HepG2 (cell line): Measurements from ENCODE around the gene C11orf24. TPM values are rescaled to one million over a fixed set of nuclear protein-coding genes. Genes with fewer than 3 reads are reported as not detected.
"Not testable (repeated sequence)": the region's sequence is repeated elsewhere in the genome, so short reads cannot be mapped to it uniquely, and the experiment has no call there.

ENCODE experiments used
- ATAC-seq: fragments of 200-7000 bp; cut with Tn5 transposase; 3 replicates; pipeline ENCODE4 v1.9.1; 2020; ENCODE audit warnings: mild to moderate bottlenecking, moderate library complexity
- BruUV-seq: library from RNA; stranded (reverse); fragments of 400-500 nt; replicated peaks from 2 replicates; lab custom pipeline; 2021; lab: Mats Ljungman, UMichigan
- CTCF ChIA-PET: fragments of 300-600 bp; formaldehyde crosslinking; extraction: SDS; loops from one replicate; lab custom pipeline; 2021; ENCODE audit warnings: low total read pairs, inconsistent platforms, low intra/inter-chr PET ratio; lab: Yijun Ruan, JAX
- POLR2A ChIA-PET: fragments of 350-600 bp; sonication (Branson Sonifier 250); formaldehyde crosslinking; loops from one replicate; lab custom pipeline; 2020; ENCODE audit warnings: antibody characterized with exemption, inconsistent platforms; lab: Yijun Ruan, JAX
- DNase-seq: peaks from one replicate; pipeline ENCODE4 v3.0.0-alpha.2; 2015; ENCODE audit warnings: low spot score
- FAIRE-seq: peaks from 3 replicates; lab custom pipeline; 2011; peaks lifted over from hg19 to GRCh38; lab: Jason Lieb, UNC
- H2AFZ ChIP-seq: one replicate; pipeline ENCODE4 v1.6.1; 2011; ENCODE audit warnings: low read length, inconsistent platforms
- H3K27ac ChIP-seq: fragments of 300-600 bp; 3 replicates; pipeline ENCODE4 v1.8.0; 2011; ENCODE audit warnings: mixed run types, mild to moderate bottlenecking, mixed read lengths, low read length, inconsistent platforms; ENCODE audit not compliant: insufficient read depth; ENCODE audit errors: extremely low read length
- H3K27me3 ChIP-seq, 2 experiments: fragments of 200-600 bp in 1 of 2; 2 replicates in 1 of 2; 3 replicates in 1 of 2; pipeline versions ENCODE4 v1.6.0 to v1.8.0; 2011; ENCODE audit warnings: low read length in 2 of 2, mild to moderate bottlenecking in 2 of 2, moderate library complexity in 2 of 2, inconsistent platforms in 1 of 2; ENCODE audit not compliant: insufficient read depth in 2 of 2, control insufficient read depth in 1 of 2
- H3K36me3 ChIP-seq, 2 experiments: fragments of 200-600 bp in 1 of 2; replicated peaks in 1 of 2; 2 replicates in 1 of 2; 3 replicates in 1 of 2; pipeline versions ENCODE4 v1.5.1 to v1.8.0; 2011; ENCODE audit warnings: low read length in 2 of 2, inconsistent platforms in 1 of 2; ENCODE audit not compliant: insufficient read depth in 2 of 2, control insufficient read depth in 1 of 2
- H3K4me1 ChIP-seq: 2 replicates; pipeline ENCODE4 v1.5.1; 2012; ENCODE audit warnings: low read length, inconsistent platforms; ENCODE audit not compliant: insufficient read depth
- H3K4me2 ChIP-seq: 2 replicates; pipeline ENCODE4 v1.6.0; 2011; ENCODE audit warnings: low read depth, low read length, inconsistent platforms
- H3K4me3 ChIP-seq, 3 experiments: fragments of 200-600 bp in 1 of 3; sonication (generic), shearing (Covaris generic) in 1 of 3; replicated peaks in 1 of 3; 2 replicates each; pipeline ENCODE4 v1.5.1; 2011 to 2016; ENCODE audit warnings: low read length in 3 of 3, inconsistent platforms in 2 of 3, low read depth in 2 of 3, mild to moderate bottlenecking in 2 of 3, control low read depth in 1 of 3, mixed read lengths in 1 of 3; ENCODE audit not compliant: insufficient read depth in 1 of 3
- H3K79me2 ChIP-seq: one replicate; pipeline ENCODE4 v1.6.1; 2011; ENCODE audit warnings: low read length, inconsistent platforms; ENCODE audit not compliant: insufficient read depth
- H3K9ac ChIP-seq: 2 replicates; pipeline ENCODE4 v1.6.0; 2011; ENCODE audit warnings: mild to moderate bottlenecking, low read depth, low read length, inconsistent platforms; ENCODE audit not compliant: insufficient read depth
- H3K9me3 ChIP-seq: 2 replicates; pipeline ENCODE4 v1.5.1; 2012; ENCODE audit warnings: mild to moderate bottlenecking, low read length
- H4K20me1 ChIP-seq: 2 replicates; pipeline ENCODE4 v1.6.0; 2011; ENCODE audit warnings: inconsistent platforms, mild to moderate bottlenecking, low read length, moderate library complexity; ENCODE audit not compliant: insufficient read depth
- ADNP ChIP-seq: sonication (generic); formaldehyde crosslinking; IDR thresholded peaks from 2 replicates; pipeline ENCODE4 v1.4.0; 2020; ENCODE audit warnings: missing genetic modification reagents
- CBX2 ChIP-seq, 2 experiments: fragments of 200-600 bp in 1 of 2; sonication (generic); formaldehyde crosslinking in 1 of 2; IDR thresholded peaks; 2 replicates each; pipeline versions ENCODE4 v1.7.0 to v1.8.1; 2018 to 2022; ENCODE audit warnings: low read depth in 2 of 2, low read length in 1 of 2, mild to moderate bottlenecking in 1 of 2, missing genetic modification reagents in 1 of 2
- CHD2 ChIP-seq: IDR thresholded peaks from 2 replicates; pipeline ENCODE4 v1.6.1; 2011; ENCODE audit warnings: low read depth, low read length, improper control_type of control experiment
- HMGXB3 ChIP-seq: sonication (generic); formaldehyde crosslinking; IDR thresholded peaks from 2 replicates; pipeline ENCODE4 v1.4.0; 2020; ENCODE audit warnings: missing genetic modification reagents, borderline replicate concordance
- KDM2A ChIP-seq: sonication (generic); formaldehyde crosslinking; IDR thresholded peaks from 2 replicates; pipeline ENCODE4 v1.4.0; 2020; ENCODE audit warnings: low read depth, missing genetic modification reagents, borderline replicate concordance
- MTF2 ChIP-seq: sonication (generic); formaldehyde crosslinking; IDR thresholded peaks from 2 replicates; pipeline ENCODE4 v1.5.0; 2020; ENCODE audit warnings: missing genetic modification reagents, borderline replicate concordance
- NBN ChIP-seq: fragments of 450-650 bp; conservative IDR thresholded peaks from 2 replicates; pipeline ENCODE4 v1.6.1; 2017
- PHF20 ChIP-seq: sonication (generic); formaldehyde crosslinking; IDR thresholded peaks from 2 replicates; pipeline ENCODE4 v1.5.0; 2020; ENCODE audit warnings: mild to moderate bottlenecking, missing genetic modification reagents
- XBP1 ChIP-seq: sonication (generic); formaldehyde crosslinking; IDR thresholded peaks from 2 replicates; pipeline ENCODE4 v1.5.0; 2020; ENCODE audit warnings: missing genetic modification reagents
- ZBTB7B ChIP-seq: sonication (generic); formaldehyde crosslinking; IDR thresholded peaks from 2 replicates; pipeline ENCODE4 v1.4.0; 2020; ENCODE audit warnings: missing genetic modification reagents
- ZEB1 ChIP-seq: IDR thresholded peaks from 2 replicates; pipeline ENCODE4 v1.6.1; 2012; ENCODE audit warnings: mild to moderate bottlenecking, low read depth, inconsistent platforms; ENCODE audit not compliant: insufficient replicate concordance
- ZNF225 ChIP-seq: sonication (generic); formaldehyde crosslinking; IDR thresholded peaks from 2 replicates; pipeline ENCODE4 v1.4.0; 2020; ENCODE audit warnings: mild to moderate bottlenecking, missing genetic modification reagents
- ZSCAN22 ChIP-seq: sonication (generic); formaldehyde crosslinking; IDR thresholded peaks from 2 replicates; pipeline ENCODE4 v1.4.0; 2020; ENCODE audit warnings: mild to moderate bottlenecking, missing genetic modification reagents
- WGBS: methylation state at CpG from one replicate; pipeline ENCODE4 v1.1.6; 2017; ENCODE audit warnings: low lambda C conversion rate; 5-methylcytosine and 5-hydroxymethylcytosine counted together
- in situ Hi-C: cut with HindIII; loops from 2 replicates; pipeline ENCODE4 v1.10.0; 2017; ENCODE audit warnings: low pct_unique_long_range_greater_than_20kb; ENCODE audit not compliant: extremely low pct_ligation_motif_present
- intact Hi-C: fragments of 100-400 bp; cut with micrococcal nuclease; formaldehyde crosslinking; loops from one replicate; pipeline ENCODE4 v1.10.0; 2022; ENCODE audit not compliant: unreplicated experiment
- polyA plus RNA-seq, 8 experiments: library from polyadenylated mRNA; depleted of rRNA in 3 of 8; stranded (reverse) in 7 of 8; unstranded in 1 of 8; fragments of >200 nt; fragmentation: Illumina TruSeq in 4 of 8; extraction: Trizol in 4 of 8; gene quantifications; 2 replicates each; pipeline versions ENCODE4 v1.2.1 to v1.2.3, GENCODE V29; 2011 to 2016; ENCODE audit warnings: low read depth in 4 of 8, missing spikeins in 1 of 8, mixed read lengths in 1 of 8; ENCODE audit not compliant: insufficient read depth in 1 of 8
- total RNA-seq, 5 experiments: library from RNA; depleted of rRNA; stranded (reverse); fragments of >200 nt; fragmentation: Illumina TruSeq; extraction: Trizol; gene quantifications; 2 replicates each; pipeline ENCODE4 v1.2.3, GENCODE V29; 2016; ENCODE audit warnings: low read depth in 1 of 5

C11orf24 gene
- total and polyA plus RNA-seq, 2 of the 13 experiments (the other 11 are each of a cell fraction or from before 2014, with no cell fraction given): 52.9 to 55.5 TPM

- BruUV-seq: no TSS peak
- TF ChIP-seq KDM2A (CRISPR knock-in tag) (no peak), ZSCAN22 (CRISPR knock-in tag) (no peak), CBX2 (IDR thresholded peaks at IDR 0.05; ENCODE audit: low read depth, low read length) (no peak), CBX2 (CRISPR knock-in tag; IDR thresholded peaks at IDR 0.05; ENCODE audit: low read depth) (no peak), HMGXB3 (CRISPR knock-in tag) (no peak), NBN (no peak), ZEB1 (no peak), ADNP (no peak), ZNF225 (no peak), CHD2 (no peak), MTF2 (CRISPR knock-in tag) (no peak), PHF20 (CRISPR knock-in tag) (no peak), ZBTB7B (CRISPR knock-in tag) (no peak), XBP1 (CRISPR knock-in tag) (no peak)
- Histone ChIP-seq H3K9ac (no peak overlapping the region), H3K4me3 (no peak overlapping the region), H3K36me3 (no peaks in the 10 kb centered on the region), H3K27ac (no peak overlapping the region), H3K79me2 (no peaks in the 10 kb centered on the region), H2AFZ (no peak overlapping the region), H3K4me2 (no peak overlapping the region), H3K4me1 (peaks cover 17% of the 10 kb centered on the region), H3K9me3 (no peaks in the 10 kb centered on the region), H4K20me1 (no peaks in the 10 kb centered on the region), H3K27me3 (peaks cover 0 to 3% of the 10 kb centered on the region in 2 experiments; a peak in 2 of 5 replicates)
- in situ Hi-C loops: no loop called here
- CTCF ChIA-PET: no interaction called here
- POLR2A ChIA-PET: interaction anchor here (1.5 kb wide), 1 partner anchor 47 kb away, joined by 6 read pairs; no protein-coding TSS in a partner anchor
- ATAC-seq (no peak), FAIRE-seq (no peak), DNase-seq (no peak)
- intact Hi-C loops: no loop called here
- 64% methylated on average over 2 of the region's 3 CpGs for WGBS
These were observed 20.0 kb downstream of the C11orf24 start for GRCh38 chr11:68251765-68252164.

- H3K36me3 ChIP-seq, H4K20me1 ChIP-seq, H3K4me2 ChIP-seq, FAIRE-seq, DNase-seq, H2AFZ ChIP-seq, CTCF ChIA-PET, BruUV-seq, intact Hi-C loops, ATAC-seq, H3K27me3 ChIP-seq, in situ Hi-C loops, H3K4me3 ChIP-seq, POLR2A ChIA-PET, H3K9ac ChIP-seq, H3K27ac ChIP-seq, H3K9me3 ChIP-seq, H3K79me2 ChIP-seq, H3K4me1 ChIP-seq: not testable (repeated sequence)
- 61% methylated on average over 5 of the region's 5 CpGs for WGBS
These were observed 26.9 kb downstream of the C11orf24 start for GRCh38 chr11:68244912-68245311.
